IMR-90 (cell line): ENCODE results near the gene FAM204A. TPM values are rescaled to one million over a fixed set of nuclear protein-coding genes. Genes with fewer than 3 reads are reported as not detected.
A peak's percentile ranks its signal among the peaks of the same experiment; 100 is the strongest.

ENCODE experiments used
- ATAC-seq: fragments of 200-7000 bp; cut with Tn5 transposase; 2 replicates; pipeline ENCODE4 v1.9.1; 2020; ENCODE audit warnings: low read depth, mild to moderate bottlenecking, moderate library complexity
- BruUV-seq: library from RNA; stranded (reverse); fragments of 400-500 nt; replicated peaks from 2 replicates; lab custom pipeline; 2021; lab: Mats Ljungman, UMichigan
- CTCF ChIA-PET: fragments of 300-600 bp; formaldehyde crosslinking; extraction: SDS; loops from one replicate; lab custom pipeline; 2021; ENCODE audit warnings: antibody characterized with exemption; lab: Yijun Ruan, JAX
- POLR2A ChIA-PET: fragments of 300-600 bp; sonication (Branson Sonifier 250); formaldehyde crosslinking; loops from one replicate; lab custom pipeline; 2022; ENCODE audit warnings: antibody characterized with exemption; ENCODE audit not compliant: unreplicated experiment; lab: Charles Lee
- DNase-seq: peaks from one replicate; pipeline ENCODE4 v3.0.0; 2013
- H2AFZ ChIP-seq: replicated peaks from 2 replicates; pipeline ENCODE3; 2013; ENCODE audit warnings: low read length, mild to moderate bottlenecking; ENCODE audit not compliant: poor library complexity
- H2AK5ac ChIP-seq: 2 replicates; pipeline ENCODE4 v1.6.1; 2013; ENCODE audit warnings: low read depth, low read length, inconsistent platforms
- H2AK9ac ChIP-seq: replicated peaks from 2 replicates; pipeline ENCODE3; 2013; ENCODE audit warnings: mild to moderate bottlenecking, low read depth, low read length, moderate library complexity; ENCODE audit not compliant: poor library complexity
- H2BK120ac ChIP-seq: 2 replicates; pipeline ENCODE4 v1.6.1; 2013; ENCODE audit warnings: low read depth, low read length, inconsistent platforms
- H2BK15ac ChIP-seq: 3 replicates; pipeline ENCODE4 v1.6.1; 2013; ENCODE audit warnings: low read depth, low read length, inconsistent platforms
- H2BK20ac ChIP-seq: 2 replicates; pipeline ENCODE4 v1.6.1; 2013; ENCODE audit warnings: low read depth, mild to moderate bottlenecking, inconsistent platforms, low read length, moderate library complexity
- H2BK5ac ChIP-seq: 2 replicates; pipeline ENCODE4 v1.6.1; 2013; ENCODE audit warnings: mild to moderate bottlenecking, low read depth, low read length, inconsistent platforms; ENCODE audit not compliant: poor library complexity, severe bottlenecking
- H3K14ac ChIP-seq: replicated peaks from 2 replicates; pipeline ENCODE4 v1.6.1; 2013; ENCODE audit warnings: low read depth, low read length, inconsistent platforms
- H3K18ac ChIP-seq: 2 replicates; pipeline ENCODE4 v1.6.1; 2013; ENCODE audit warnings: low read depth, low read length, control low read depth
- H3K23ac ChIP-seq: 2 replicates; pipeline ENCODE4 v1.6.1; 2013; ENCODE audit warnings: low read depth, low read length, inconsistent platforms
- H3K27ac ChIP-seq: 2 replicates; pipeline ENCODE4 v1.5.1; 2013; ENCODE audit warnings: mild to moderate bottlenecking, control low read depth, low read length; ENCODE audit not compliant: insufficient read depth
- H3K27me3 ChIP-seq: 2 replicates; pipeline ENCODE4 v1.6.1; 2013; ENCODE audit warnings: low read length; ENCODE audit not compliant: control insufficient read depth, insufficient read depth
- H3K36me3 ChIP-seq: 2 replicates; pipeline ENCODE4 v1.6.1; 2013; ENCODE audit warnings: low read length, mixed read lengths; ENCODE audit not compliant: control insufficient read depth, insufficient read depth
- H3K4ac ChIP-seq: 2 replicates; pipeline ENCODE4 v1.6.1; 2013; ENCODE audit warnings: low read depth, low read length, inconsistent platforms
- H3K4me1 ChIP-seq: 2 replicates; pipeline ENCODE4 v1.6.1; 2013; ENCODE audit warnings: low read length, mixed read lengths; ENCODE audit not compliant: control insufficient read depth, insufficient read depth
- H3K4me2 ChIP-seq: 2 replicates; pipeline ENCODE4 v1.6.1; 2013; ENCODE audit warnings: low read depth, mild to moderate bottlenecking, control low read depth, low read length, moderate library complexity
- H3K4me3 ChIP-seq: 2 replicates; pipeline ENCODE4 v1.5.1; 2013; ENCODE audit warnings: low read depth, mild to moderate bottlenecking, control low read depth, low read length, moderate library complexity; ENCODE audit not compliant: insufficient read depth
- H3K56ac ChIP-seq: 2 replicates; pipeline ENCODE4 v1.6.1; 2013; ENCODE audit warnings: low read length, inconsistent platforms; ENCODE audit not compliant: insufficient read depth; ENCODE audit errors: extremely low read depth
- H3K79me1 ChIP-seq, 2 experiments: 2 replicates each; pipeline ENCODE4 v1.6.1; 2013; ENCODE audit warnings: low read length in 2 of 2, inconsistent platforms in 1 of 2, low read depth in 1 of 2
- H3K9ac ChIP-seq: 2 replicates; pipeline ENCODE4 v1.6.1; 2013; ENCODE audit warnings: low read depth, low read length, control low read depth
- H3K9me1 ChIP-seq: 2 replicates; pipeline ENCODE4 v1.6.1; 2013; ENCODE audit warnings: low read length, inconsistent platforms; ENCODE audit not compliant: insufficient read depth
- H3K9me3 ChIP-seq: 2 replicates; pipeline ENCODE4 v1.6.1; 2013; ENCODE audit warnings: low read length; ENCODE audit not compliant: control insufficient read depth, insufficient read depth
- H4K20me1 ChIP-seq: 2 replicates; pipeline ENCODE4 v1.6.1; 2013; ENCODE audit warnings: low read length, inconsistent platforms; ENCODE audit not compliant: insufficient read depth
- H4K5ac ChIP-seq: 2 replicates; pipeline ENCODE4 v1.6.1; 2013; ENCODE audit warnings: mild to moderate bottlenecking, low read depth, low read length, control low read depth
- H4K8ac ChIP-seq, 2 experiments: 2 replicates each; pipeline ENCODE4 v1.6.1; 2013; ENCODE audit warnings: low read depth in 2 of 2, low read length in 2 of 2, control low read depth in 1 of 2, inconsistent platforms in 1 of 2
- H4K91ac ChIP-seq: 2 replicates; pipeline ENCODE4 v1.6.1; 2013; ENCODE audit warnings: low read depth, low read length, inconsistent platforms; ENCODE audit not compliant: insufficient read depth
- BHLHE40 ChIP-seq: fragments of 150-350 bp; IDR thresholded peaks from 2 replicates; pipeline ENCODE4 v1.6.1; 2016; ENCODE audit warnings: mild to moderate bottlenecking, low read depth, low read length
- CEBPB ChIP-seq: IDR thresholded peaks from 2 replicates; pipeline ENCODE4 v1.6.1; 2012; ENCODE audit warnings: low read depth, low read length, improper control_type of control experiment
- CHD1 ChIP-seq: IDR thresholded peaks from 2 replicates; pipeline ENCODE4 v1.6.1; 2012; ENCODE audit warnings: low read depth, low read length, improper control_type of control experiment
- FOS ChIP-seq: fragments of 150-350 bp; IDR thresholded peaks from 2 replicates; pipeline ENCODE4 v1.6.1; 2016; ENCODE audit warnings: low read depth, low read length
- MAFK ChIP-seq: IDR thresholded peaks from 2 replicates; pipeline ENCODE4 v1.6.1; 2012; ENCODE audit warnings: low read depth, low read length, improper control_type of control experiment
- MAZ ChIP-seq: IDR thresholded peaks from 2 replicates; pipeline ENCODE4 v1.6.1; 2012; ENCODE audit warnings: low read depth, mild to moderate bottlenecking, low read length, improper control_type of control experiment, moderate library complexity, borderline replicate concordance
- MXI1 ChIP-seq: IDR thresholded peaks from 2 replicates; pipeline ENCODE4 v1.6.1; 2012; ENCODE audit warnings: low read depth, mild to moderate bottlenecking, low read length, moderate library complexity, borderline replicate concordance
- POLR2A ChIP-seq: IDR thresholded peaks from 2 replicates; pipeline ENCODE4 v1.6.1; 2012; ENCODE audit warnings: mild to moderate bottlenecking, low read depth, low read length
- RAD21 ChIP-seq: IDR thresholded peaks from 2 replicates; pipeline ENCODE4 v1.6.1; 2012; ENCODE audit warnings: low read length, improper control_type of control experiment
- SMC3 ChIP-seq: fragments of 150-350 bp; IDR thresholded peaks from 2 replicates; pipeline ENCODE4 v1.6.1; 2016; ENCODE audit warnings: low read depth, mild to moderate bottlenecking, antibody characterized with exemption, low read length, moderate library complexity
- WGBS, 2 experiments: methylation state at CpG; one replicate each; pipeline versions ENCODE4 v1.1.5 to v1.1.7; 2013; ENCODE audit warnings: missing lambda C conversion rate in 2 of 2; ENCODE audit not compliant: insufficient read length in 1 of 2; ENCODE audit errors: extremely low coverage in 2 of 2; 5-methylcytosine and 5-hydroxymethylcytosine counted together
- dilution Hi-C: fragments of 300-500 bp; cut with HindIII; formaldehyde crosslinking; loops from one replicate; pipeline ENCODE4 v1.14.3; 2018; ENCODE audit warnings: low sequenced_read_pairs; ENCODE audit not compliant: unreplicated experiment
- in situ Hi-C: fragments of 300-500 bp; cut with MboI; formaldehyde crosslinking; loops from 3 replicates; pipeline ENCODE4 v1.14.3; 2019; ENCODE audit warnings: low sequenced_read_pairs, inconsistent platforms, mixed read lengths
- intact Hi-C: fragments of 100-400 bp; cut with micrococcal nuclease; formaldehyde crosslinking; loops from 2 replicates; pipeline ENCODE4 v1.10.0; 2022
- polyA plus RNA-seq, 3 experiments: library from polyadenylated mRNA; depleted of rRNA; stranded (reverse); fragments of >200 nt; gene quantifications; 2 replicates each; pipeline ENCODE4 v1.2.3, GENCODE V29; 2012; ENCODE audit warnings: low replicate concordance in 1 of 3
- total RNA-seq: library from RNA; depleted of rRNA; stranded (reverse); fragments of >200 nt; gene quantifications from 2 replicates; pipeline ENCODE4 v1.2.3, GENCODE V29; 2012
- TF ChIP-seq, protein P1 (sequence below): conservative IDR thresholded peaks from 2 replicates; pipeline ENCODE4 v1.5.1; 2012; ENCODE audit warnings: mild to moderate bottlenecking, low read depth, low read length, improper control_type of control experiment
- TF ChIP-seq, protein P2 (sequence below): fragments of 150-350 bp; IDR thresholded peaks from 2 replicates; pipeline ENCODE4 v1.6.1; 2017; ENCODE audit warnings: mild to moderate bottlenecking, antibody characterized with exemption, low read length, low read depth
- TF ChIP-seq, protein P3 (sequence below): fragments of 150-350 bp; IDR thresholded peaks from 2 replicates; pipeline ENCODE4 v1.6.1; 2016; ENCODE audit warnings: low read depth, mild to moderate bottlenecking, low read length, moderate library complexity, borderline replicate concordance

FAM204A gene
- total and polyA plus RNA-seq, 2 of the 4 experiments (the other 2 are of a cell fraction), result 23.6 to 54.3 TPM

DNA sequence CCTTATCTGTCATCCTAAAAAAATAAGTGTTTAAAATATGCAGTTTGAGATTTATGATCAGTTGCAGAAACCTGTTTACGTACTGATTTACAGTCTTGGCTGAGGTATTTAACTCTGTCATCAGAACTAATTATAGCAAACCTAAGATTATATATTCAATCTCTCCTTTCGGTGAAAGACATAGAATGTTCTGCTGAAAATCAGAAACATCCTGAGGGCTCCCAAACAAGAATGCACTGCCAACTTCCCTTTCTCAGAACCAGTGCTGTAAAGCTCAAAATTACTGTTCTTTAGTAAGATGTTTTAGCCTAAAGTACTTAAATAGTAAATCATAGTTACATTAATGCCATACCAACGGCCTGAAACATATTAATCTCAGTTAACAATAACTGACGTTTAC, 34.3 kb downstream of the FAM204A start:
- Histone ChIP-seq H3K27ac (peak overlapping the region; percentile 23; the same call in 1 of the 2 replicates), H2BK15ac (no peak overlapping the region), H3K36me3 (peaks cover 11% of the 10 kb centered on the region), H2AK9ac (no peak overlapping the region), H4K20me1 (no peaks in the 10 kb centered on the region), H3K9ac (no peak overlapping the region), H3K18ac (no peak overlapping the region), H3K79me1 (0 out of 4 replicates have a peak, but pooled peaks cover 0 to 3% of the 10 kb centered on the region in 2 experiments), H2AK5ac (no peak overlapping the region), H3K14ac (no peak overlapping the region), H3K9me3 (no peaks in the 10 kb centered on the region), H4K5ac (no peak overlapping the region), H3K4me2 (no peak overlapping the region), H3K4ac (no peak overlapping the region), H3K4me3 (no peak overlapping the region), H3K23ac (no peak overlapping the region), H2BK5ac (no peak overlapping the region), H3K56ac (no peak overlapping the region), H4K91ac (no peak overlapping the region), H4K8ac (no peak overlapping the region), H2BK120ac (no peak overlapping the region), H3K27me3 (no peaks in the 10 kb centered on the region), H3K4me1 (peaks cover 13% of the 10 kb centered on the region), H2AFZ (no peak overlapping the region), H3K9me1 (no peaks in the 10 kb centered on the region; the same call in 1 of the 2 replicates), H2BK20ac (no peak overlapping the region)
- TF ChIP-seq BHLHE40, result no peak
- TF ChIP-seq CHD1, result no peak
- TF ChIP-seq, protein P1, sequence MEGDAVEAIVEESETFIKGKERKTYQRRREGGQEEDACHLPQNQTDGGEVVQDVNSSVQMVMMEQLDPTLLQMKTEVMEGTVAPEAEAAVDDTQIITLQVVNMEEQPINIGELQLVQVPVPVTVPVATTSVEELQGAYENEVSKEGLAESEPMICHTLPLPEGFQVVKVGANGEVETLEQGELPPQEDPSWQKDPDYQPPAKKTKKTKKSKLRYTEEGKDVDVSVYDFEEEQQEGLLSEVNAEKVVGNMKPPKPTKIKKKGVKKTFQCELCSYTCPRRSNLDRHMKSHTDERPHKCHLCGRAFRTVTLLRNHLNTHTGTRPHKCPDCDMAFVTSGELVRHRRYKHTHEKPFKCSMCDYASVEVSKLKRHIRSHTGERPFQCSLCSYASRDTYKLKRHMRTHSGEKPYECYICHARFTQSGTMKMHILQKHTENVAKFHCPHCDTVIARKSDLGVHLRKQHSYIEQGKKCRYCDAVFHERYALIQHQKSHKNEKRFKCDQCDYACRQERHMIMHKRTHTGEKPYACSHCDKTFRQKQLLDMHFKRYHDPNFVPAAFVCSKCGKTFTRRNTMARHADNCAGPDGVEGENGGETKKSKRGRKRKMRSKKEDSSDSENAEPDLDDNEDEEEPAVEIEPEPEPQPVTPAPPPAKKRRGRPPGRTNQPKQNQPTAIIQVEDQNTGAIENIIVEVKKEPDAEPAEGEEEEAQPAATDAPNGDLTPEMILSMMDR, result no peak
- no peak for TF ChIP-seq POLR2A
- TF ChIP-seq, protein P2, sequence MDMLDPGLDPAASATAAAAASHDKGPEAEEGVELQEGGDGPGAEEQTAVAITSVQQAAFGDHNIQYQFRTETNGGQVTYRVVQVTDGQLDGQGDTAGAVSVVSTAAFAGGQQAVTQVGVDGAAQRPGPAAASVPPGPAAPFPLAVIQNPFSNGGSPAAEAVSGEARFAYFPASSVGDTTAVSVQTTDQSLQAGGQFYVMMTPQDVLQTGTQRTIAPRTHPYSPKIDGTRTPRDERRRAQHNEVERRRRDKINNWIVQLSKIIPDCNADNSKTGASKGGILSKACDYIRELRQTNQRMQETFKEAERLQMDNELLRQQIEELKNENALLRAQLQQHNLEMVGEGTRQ, result no peak
- no peak for TF ChIP-seq CEBPB
- TF ChIP-seq, protein P3, sequence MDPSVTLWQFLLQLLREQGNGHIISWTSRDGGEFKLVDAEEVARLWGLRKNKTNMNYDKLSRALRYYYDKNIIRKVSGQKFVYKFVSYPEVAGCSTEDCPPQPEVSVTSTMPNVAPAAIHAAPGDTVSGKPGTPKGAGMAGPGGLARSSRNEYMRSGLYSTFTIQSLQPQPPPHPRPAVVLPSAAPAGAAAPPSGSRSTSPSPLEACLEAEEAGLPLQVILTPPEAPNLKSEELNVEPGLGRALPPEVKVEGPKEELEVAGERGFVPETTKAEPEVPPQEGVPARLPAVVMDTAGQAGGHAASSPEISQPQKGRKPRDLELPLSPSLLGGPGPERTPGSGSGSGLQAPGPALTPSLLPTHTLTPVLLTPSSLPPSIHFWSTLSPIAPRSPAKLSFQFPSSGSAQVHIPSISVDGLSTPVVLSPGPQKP, result no peak
- TF ChIP-seq FOS, result no peak
- TF ChIP-seq SMC3, result no peak
- TF ChIP-seq MAZ, result no peak
- no peak for TF ChIP-seq RAD21
- no peak for TF ChIP-seq MAFK
- TF ChIP-seq MXI1, result no peak
- ChIA-PET CTCF (no interaction called here), POLR2A (no interaction called here)
- no peak for DNase-seq
- WGBS, 2 experiments, result no CpG with 5 or more reads among the region's 4 CpGs
- no TSS peak for BruUV-seq
- intact Hi-C loops, result no loop called here
- in situ Hi-C loops, result no loop called here
- ATAC-seq, result no peak; the same call in none of the 2 replicates
- dilution Hi-C loops, result no loop called here
